HTR-8/SVneo (cell line): ENCODE results near the gene CRMP1.

Source experiments
- DNase-seq: peaks from one replicate; pipeline ENCODE4 v3.0.0; 2011; ENCODE audit warnings: low spot score, mixed read lengths; ENCODE audit not compliant: insufficient read length
- FAIRE-seq: peaks from 2 replicates; lab custom pipeline; 2011; peaks lifted over from hg19 to GRCh38; lab: Jason Lieb, UNC

The CRMP1 gene

DNA sequence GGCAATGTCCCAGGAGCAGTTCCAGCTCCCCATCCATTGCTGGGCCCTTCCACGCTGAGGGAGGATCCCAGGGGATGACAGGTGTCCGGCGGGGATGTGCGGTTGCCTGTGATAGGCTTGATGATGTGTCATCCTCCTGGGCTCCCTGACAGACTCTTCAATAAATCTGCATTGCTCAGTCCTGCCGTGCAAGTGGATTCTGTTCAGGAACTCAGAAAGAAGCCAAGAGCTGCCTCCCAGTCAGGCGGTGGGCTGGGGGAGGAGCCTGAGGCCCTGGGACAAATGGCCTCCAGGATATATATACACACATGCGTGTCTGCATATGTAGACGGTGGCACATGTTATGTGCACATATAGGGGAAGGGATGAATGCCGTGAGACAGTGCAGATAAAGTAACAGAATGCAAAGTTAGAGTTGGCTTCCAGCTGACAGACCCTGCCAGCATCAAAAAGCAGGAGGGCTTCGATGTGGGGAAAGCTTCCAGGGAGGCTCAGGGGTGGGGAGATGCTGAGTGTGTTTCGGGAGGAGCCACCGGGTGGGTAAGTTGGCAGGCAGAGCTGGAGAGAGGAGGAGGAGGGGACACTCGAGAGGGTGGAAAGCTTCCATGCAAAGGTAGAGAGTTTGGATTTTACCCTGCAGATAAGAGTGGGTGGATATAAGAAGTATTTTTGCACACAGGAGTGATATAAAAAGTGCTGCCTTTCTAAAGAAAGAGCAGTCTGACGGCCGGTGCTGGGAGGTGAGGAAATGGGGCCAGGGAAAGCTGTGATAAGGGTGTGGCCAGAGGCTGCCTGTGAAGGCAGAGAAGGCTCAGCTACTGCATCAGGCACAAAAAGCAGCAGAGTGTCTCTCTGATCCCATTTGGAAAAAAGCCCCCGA lies 28.5 kb upstream of the CRMP1 start:
- no peak for FAIRE-seq
- DNase-seq, result no peak

DNA sequence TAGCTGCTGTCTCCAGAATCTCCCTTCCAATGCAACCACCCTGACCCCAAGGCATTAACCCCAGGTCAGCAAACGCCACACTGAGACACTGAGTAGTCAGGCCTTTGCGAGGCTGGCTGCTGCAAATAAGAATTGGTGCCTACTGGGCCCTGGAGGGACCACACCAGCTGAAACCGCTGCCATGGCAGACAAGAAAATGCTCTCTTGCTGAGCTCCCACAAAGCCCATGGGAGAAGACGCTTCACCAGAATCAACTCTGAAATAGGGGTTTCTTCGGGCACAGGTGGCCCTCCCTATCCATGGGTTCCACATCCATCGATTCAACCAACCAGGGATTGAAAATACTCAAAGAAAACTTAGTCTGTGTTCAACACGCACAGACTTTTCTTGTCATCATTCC lies 26.7 kb upstream of the CRMP1 start:
- FAIRE-seq (no peak), DNase-seq (no peak)

DNA sequence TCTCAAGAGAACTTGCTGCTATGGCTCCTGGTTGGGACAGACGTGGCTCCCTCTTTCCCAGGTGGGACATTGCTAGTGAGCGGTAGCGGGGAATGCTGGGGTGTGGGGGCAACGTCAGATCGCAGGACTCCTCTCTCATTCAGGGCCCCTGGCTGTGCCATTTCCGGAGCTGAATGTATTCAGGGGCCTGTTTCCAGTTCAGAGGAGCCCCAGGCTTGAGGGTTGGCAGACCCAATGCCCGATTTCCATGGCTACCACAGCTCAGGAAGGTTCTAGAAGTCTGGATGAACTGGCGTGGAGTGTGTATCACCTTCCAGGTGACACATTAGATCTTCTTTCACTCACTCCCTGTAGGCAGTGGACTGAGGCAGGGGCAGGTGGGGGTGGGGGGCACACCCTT lies 26.2 kb upstream of the CRMP1 start:
- FAIRE-seq (no peak), DNase-seq (no peak)

DNA sequence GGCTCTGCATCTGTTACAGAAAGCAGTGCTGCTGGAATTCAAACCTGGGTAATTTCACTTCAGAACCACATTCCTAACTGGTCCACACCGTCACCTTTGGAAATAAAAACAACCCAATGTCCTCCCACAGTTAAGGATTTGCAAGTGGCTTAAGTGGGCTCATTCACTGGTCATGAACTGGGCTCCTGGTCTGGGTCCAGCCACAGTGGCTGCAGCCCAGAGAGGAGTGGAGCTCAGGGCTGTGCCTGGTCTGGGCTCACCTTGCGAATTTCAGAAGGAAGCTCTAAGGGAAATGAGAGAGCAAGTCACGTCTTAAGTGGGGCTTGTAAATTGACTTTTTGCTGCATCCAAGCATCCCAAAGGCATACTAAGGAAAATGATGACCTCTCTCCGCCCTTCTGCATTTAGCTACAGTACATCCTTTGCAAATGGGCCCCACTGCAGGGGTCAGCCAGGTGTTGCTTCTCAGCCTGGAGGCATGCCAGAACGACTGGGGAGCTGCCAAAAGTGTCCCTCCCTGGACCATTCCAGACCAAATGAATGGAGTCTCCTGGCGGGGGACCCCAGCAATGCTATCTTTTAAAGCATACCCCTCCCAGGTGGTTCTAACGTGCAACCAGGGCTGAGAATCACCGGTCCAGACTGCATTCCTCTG lies 25.6 kb upstream of the CRMP1 start:
- FAIRE-seq, result no peak
- DNase-seq, result no peak

DNA sequence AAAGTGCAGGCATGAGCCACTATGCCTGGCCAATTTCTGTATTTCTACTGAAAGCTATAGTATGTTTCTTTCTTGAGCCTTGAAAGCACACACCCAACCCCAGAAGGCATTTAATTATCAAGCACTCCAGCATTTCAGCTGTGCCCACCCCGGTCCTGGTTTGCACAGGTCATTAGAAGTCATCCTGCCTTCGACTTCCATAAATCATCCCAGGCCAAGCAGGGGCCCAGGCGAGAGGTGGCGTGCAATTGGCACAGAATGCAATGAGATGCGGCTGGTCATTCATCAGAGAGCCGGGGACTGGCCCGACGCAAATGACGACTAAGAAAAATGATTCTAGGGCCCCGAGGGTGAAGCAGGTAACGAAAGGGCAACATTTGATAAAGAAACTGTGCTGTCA lies 24.8 kb upstream of the CRMP1 start:
- FAIRE-seq, result no peak

DNA sequence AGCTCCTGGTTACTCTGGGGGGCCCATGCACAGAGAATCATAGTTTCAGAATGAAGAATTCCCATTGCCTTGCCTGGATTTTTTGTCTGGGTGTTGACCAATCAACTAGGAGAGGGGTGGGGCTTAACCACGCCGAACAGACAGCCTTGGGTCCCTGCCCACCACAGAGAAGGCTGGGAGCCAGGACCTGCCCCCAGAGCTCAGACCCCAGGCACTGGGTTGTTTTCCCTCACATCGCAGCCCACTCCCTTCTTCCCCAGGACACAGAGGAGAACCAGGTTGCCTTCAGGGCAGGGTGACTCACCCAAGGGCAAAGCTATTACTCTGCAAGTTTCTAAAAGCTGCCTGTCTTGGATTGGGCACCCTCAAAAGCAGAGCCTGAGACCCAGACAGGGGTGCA lies 23.3 kb upstream of the CRMP1 start:
- DNase-seq (no peak), FAIRE-seq (no peak)

More for the DNA sequence above, 24.8 kb upstream of the CRMP1 start:
- DNase-seq, result no peak

DNA sequence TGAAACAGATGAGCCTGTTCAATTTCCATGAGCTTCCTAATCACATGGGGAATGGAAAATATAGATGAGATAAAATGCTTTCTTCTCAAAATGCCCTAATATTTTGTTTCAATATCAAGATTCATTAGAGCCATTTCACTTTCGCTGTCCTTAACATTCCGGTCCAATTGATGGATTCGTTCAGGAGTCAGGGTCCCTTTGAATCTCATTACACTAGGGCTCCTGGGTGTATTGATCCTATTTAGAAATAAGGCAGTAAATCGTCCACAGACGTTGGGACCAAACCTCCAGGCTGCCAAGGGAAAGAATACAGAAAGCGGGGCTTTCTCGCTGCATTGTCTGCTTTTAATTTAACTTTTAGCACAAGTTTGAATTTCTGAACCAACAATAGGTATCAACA lies 20.6 kb upstream of the CRMP1 start:
- DNase-seq (no peak), FAIRE-seq (no peak)

DNA sequence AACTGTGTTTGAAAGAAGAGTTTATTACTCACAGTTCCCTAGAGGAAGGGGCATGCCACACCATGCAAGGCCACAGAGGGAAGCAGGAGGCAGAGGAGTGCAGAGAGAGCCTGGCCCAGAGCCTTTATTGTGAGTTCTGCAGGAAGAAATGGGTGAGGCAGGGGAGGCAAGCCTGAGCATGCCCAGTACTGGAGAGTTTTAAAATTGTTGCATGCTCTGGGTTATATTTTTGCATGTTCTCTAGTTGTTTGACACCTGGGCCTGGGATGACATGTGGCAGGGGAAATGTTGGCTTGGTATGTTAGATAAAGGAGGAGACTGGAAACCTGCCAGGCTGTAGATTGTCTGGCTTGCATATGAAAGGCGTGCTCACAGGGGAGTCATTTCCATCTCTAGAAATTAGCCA lies 19.7 kb upstream of the CRMP1 start:
- FAIRE-seq, result no peak
- no peak for DNase-seq

DNA sequence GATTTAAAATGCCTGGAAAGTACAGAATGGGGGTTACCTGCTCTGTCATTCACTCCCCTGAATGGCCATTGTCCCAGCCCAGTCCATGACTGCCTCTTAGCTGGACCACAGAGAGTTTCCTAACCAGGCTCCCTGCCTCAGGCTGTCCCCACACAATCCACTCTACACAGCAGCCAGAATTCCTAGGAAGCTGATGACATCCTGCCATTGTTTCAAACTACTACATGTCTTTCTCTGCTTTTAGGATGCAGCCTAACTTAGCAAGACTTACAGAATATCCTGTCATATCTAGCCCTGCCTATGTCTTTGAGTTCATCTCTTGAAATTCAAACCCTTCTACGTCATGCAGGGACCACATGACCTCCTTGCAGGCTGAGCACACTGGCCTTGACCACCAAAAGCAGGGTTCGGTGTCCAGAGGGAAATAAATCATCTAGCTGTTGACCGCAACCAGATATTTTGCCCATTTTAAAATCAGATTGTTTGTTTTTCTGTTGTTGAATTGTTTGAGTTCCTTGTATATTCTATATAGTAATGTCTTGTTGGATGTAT lies 16.1 kb upstream of the CRMP1 start:
- DNase-seq (no peak), FAIRE-seq (no peak)

DNA sequence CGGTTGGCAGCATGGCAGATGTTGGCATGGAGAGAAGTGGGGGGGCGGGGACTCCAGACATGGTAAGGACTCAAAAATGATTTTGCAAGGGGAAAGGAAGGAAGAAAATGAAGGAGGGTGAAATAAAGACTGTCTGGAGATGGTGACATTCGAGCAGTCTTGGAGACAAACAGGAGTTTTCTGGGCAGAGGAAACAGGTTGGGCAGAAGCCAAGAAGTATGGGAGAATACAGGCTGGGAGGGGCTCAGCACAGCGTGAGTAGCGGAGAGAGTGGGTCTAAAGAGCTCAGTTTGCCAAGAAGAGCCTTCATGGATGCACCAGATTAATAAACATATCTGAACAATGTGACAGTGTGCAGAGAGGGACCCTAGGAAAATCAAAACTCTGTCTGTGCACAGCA lies 13.3 kb upstream of the CRMP1 start:
- FAIRE-seq, result no peak
- no peak for DNase-seq

DNA sequence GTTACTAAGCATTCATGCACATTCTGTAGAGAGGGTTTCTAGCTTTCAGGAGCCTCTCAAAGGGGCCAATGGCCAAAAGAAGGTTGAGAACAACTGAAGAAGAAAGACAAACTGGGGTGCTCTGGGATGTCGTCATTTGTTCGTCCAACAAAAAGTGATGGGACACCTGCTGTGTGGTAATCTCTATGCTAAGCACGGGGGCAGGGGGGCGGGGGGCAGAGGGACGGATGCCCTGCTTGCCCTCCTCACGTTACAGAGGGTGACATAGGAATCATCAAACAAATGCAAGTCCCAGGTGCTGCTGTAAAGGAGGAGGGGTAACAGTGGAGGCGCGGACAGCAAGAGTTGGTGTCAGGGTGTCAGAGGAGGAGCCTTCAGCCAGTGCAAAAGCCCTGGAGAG lies 12.8 kb upstream of the CRMP1 start:
- no peak for FAIRE-seq
- no peak for DNase-seq

DNA sequence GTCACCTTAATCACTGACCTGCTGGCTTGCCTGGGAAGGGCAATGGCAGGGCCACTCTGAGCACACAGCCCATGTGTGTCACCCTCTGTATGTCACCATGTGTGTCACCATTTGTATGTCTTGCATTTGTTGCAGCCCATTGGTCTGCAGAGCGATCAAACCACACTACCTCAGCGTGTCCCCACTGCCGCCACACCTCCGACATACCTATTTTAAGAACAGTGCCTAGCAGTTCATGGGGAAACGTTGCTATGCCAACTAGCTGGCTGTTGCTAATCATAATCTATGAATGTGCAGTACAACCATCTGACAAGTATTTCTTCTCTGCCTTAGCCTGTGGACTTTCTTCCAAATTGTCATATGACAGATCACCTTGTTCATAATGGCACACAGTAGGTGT lies 8.0 kb upstream of the CRMP1 start:
- no peak for FAIRE-seq

DNA sequence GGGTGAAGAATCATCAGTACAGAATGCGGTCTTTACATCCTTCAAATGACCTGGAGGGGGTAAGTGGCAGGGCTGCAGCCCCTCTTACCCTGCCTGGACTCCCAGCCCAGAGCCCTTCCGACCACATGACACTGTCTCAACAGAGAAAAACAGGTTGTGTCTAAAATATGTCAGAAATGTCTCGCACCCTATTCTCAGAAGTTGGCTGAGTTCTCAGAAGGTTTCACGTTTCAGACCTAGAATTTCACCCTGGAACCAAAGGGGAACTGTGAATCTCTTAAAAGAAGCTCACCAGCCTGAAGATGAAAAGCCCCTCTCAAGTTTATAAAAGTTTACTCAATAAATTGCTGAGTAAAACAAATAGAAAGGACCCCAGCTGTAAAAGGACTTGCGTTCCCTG lies 7.0 kb upstream of the CRMP1 start:
- DNase-seq, result no peak
- FAIRE-seq, result no peak

More for the DNA sequence above, 8.0 kb upstream of the CRMP1 start:
- DNase-seq, result no peak

DNA sequence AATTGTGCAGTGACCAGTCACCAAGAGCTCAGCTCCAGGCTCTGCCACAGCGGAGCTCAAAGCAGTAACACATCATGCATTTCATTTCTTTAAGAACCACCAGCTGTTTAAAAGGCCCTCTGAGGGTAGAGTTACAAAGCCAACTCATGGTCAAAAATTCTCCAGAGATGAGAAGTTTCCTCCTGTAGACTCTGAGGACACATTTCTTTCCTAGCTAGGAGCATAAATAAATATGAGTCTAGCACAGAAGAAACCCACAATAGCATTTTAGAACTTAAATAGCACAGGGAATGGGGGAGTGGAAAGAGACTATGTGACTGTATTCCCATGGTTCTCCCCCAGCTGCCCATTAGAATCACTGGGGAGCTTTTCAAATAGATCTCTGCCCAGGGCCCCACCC lies 6.5 kb upstream of the CRMP1 start:
- FAIRE-seq, result no peak
- DNase-seq, result no peak

DNA sequence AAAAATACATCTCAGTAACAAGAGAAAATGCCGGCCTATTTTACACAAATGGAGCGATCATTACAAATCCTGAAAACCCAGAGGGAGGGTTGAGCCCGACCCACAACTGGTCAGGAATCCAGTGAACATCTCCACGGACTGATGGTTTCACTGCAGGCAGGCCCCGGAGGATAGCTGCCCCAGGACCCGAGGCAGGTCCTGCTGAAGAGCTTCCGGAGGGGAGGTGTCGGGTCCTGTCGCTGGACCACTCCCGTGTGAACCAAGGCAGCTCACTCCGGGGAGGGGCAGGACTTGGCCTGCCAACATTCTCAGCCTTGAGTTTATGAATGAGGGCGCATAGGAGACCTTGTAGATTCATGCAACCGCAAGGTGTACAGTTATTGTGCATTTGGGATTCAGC lies 4.8 kb upstream of the CRMP1 start:
- DNase-seq, result no peak

DNA sequence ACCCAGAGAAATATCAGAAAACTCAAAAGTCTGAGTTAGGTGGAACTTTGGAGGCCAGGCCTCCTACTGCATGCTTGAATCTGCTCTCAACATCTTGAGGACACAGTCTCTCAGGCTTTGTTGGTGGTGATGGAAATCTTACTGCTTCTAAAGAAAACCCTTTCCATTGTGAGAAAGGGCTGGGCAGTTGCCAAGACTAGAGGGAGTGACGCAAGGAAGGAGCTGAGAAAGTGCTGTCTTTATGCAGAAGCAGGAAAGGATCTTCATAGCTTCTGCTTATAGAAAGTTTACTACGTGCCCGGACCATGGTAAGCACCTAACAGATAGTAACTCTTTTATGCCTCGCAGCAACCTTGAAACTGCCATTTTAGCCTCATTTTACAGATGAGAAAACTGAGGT lies 2.4 kb upstream of the CRMP1 start:
- FAIRE-seq, result no peak
- DNase-seq, result no peak

More for the DNA sequence above, 4.8 kb upstream of the CRMP1 start:
- no peak for FAIRE-seq

DNA sequence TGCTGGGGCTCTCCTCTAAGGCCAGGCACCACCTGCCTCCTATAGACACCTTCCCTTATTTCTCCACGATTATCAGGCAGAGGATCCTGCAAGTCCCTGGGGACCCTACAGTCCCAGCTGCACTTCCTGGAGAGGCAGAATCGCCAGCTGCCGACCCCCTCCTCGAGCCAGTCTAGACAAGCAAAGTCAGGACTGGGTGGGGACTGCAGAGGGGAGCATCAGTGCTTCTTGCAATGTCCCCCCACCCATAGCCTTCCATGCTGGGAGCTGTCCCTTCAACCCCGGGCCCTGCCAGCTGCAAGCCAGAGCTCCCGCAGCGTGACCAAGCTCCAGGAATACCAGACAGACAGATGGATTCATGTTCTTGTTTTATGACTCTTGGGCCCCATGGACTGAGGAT lies 1.4 kb upstream of the CRMP1 start:
- DNase-seq (no peak), FAIRE-seq (no peak)

DNA sequence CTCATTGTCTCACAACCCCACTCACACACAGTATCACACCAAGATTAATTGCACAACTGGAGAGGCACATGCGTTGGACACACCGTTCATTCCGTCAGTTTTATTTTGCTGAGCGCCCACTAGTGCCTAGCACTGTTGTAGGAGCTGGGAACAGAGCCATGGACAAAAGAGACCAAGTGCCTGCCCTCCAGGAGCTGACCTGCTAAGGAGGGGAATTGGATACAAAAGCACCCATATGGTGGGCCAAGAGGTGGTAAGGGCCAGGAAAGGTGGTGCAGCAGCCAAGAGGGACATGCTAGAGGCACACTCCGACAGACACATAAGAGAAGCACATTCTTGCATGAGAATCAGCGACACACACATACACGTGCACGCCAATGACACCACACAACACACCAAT lies 705 bp upstream of the CRMP1 start:
- FAIRE-seq, result no peak

DNA sequence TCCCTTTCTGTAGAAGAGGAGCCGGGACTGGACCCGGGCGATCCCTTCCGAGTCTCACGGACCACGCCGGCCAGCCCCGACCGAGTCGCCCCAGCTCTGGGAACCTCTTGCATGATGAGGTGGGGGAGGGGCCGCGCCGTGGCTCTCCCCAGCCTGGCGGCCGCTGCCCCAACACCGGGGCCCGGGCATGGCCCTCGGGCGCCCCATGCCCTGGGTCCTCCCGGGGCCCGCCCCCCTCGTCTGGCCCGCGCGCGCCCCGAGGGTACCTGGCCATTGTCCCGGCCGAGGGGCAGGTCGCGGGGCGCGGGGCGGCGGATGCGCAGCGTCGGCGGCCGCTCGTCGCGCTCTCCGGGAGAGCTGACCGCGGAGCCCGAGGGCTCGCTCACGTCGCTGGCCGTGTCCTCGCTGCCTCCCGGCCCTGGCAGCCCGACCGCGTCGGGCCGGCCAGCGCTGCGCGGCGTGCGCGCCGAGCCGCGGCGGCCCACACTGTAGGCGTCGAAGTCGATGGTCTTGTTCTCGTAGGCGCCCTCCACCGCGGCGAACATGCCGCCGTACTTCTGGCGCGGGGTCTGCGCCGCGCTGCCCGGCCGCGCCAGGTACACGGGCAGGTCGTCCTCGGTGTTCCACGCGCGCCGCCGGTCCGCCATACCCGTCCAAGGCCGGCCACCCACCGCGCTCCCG lies 423 bp downstream of the CRMP1 start:
- FAIRE-seq (no peak), DNase-seq (no peak)

More for the DNA sequence above, 705 bp upstream of the CRMP1 start:
- no peak for DNase-seq

DNA sequence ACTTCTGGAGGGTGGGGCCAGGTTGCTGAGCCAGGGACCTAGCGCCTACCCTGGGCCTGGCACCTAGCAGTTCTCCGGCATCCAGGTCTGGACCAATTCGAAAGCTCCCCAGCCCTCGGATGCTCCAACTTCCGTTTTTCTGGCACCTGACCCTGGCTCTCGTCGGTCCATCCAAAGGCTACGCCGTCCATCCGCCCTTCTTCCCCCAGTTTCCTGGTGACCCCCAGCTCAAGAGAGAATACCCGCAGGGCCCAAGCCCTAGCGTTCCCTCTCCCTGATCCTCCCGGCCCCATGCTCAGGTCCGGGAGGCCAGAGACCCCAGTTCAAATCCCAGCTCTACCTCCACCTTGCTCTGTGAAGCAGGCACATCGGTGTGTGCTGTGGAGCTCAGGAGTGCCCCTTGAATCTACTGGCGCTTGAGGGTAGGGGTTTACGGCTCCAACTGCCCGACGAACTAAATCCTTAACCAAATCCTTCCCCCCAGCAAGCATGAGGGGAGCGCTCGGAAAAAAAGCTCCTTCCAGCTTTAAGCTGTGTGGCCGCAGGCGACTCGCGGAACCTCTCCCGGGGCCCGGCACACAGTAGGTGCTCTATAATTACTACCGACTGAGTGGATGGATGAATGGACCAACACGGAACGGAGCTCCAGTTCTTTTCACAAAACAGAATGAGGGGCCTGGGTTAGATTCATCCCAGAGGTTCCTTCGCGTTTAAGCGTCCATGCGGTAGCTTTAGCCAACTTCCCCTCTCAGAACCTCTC lies 1.1 kb downstream of the CRMP1 start:
- no peak for DNase-seq
- no peak for FAIRE-seq
